NCI-H524 treated with DMSO at 0.1 percent for 48 hours (cell line): ENCODE data around the gene PSMC2.
A peak's percentile ranks its signal among the peaks of the same experiment; 100 is the strongest.

ENCODE experiments used
- DNase-seq: peaks from one replicate; lab custom pipeline; 2025; lab: John Stamatoyannopoulos, UW

Gene PSMC2

GRCh38 chr7:103347507-103348267 is at the start of gene PSMC2:
Gene PSMC2, plus strand, starts transcription at chr7:103347643. Its CDS starts 69 bp downstream, at chr7:103347712.
- DNase-seq: peak; percentile 75

DNA sequence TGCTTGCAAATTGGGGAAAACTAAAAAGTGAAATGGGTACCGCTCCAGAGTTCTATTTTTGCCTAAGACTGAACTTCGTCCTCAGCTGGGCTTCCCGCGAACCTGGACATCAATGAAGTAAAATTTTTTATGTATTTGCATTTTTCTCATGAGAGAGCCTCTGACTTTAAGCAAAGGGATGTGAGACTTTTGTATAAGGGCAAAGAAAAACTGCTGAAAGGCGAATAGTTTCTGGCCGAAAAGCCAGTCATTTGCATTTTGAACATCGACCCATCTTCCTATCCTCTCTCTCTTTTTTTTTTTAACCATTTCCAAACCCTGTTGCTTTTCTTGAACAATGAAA is 49.6 kb upstream of the PSMC2 start:
- no peak for DNase-seq

DNA sequence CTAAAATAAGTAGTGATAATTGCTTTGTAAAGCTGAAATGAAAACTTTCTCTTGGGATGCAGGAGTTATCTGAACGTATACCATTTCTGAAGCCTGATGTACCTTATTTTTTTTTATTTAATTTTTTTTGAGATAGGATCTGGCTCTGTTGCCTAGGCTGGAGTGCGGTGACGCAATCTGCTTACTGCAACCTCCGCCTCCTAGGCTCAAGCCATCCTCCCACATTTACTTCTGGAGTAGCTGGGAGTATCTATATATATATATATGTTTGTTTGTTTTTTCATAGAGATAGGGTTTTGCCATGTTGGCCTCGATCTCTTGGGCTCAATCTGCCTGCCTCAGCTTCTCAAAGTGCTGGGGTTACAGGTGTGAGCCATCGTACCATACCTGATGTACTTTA is 47.8 kb upstream of the PSMC2 start:
- no peak for DNase-seq

DNA sequence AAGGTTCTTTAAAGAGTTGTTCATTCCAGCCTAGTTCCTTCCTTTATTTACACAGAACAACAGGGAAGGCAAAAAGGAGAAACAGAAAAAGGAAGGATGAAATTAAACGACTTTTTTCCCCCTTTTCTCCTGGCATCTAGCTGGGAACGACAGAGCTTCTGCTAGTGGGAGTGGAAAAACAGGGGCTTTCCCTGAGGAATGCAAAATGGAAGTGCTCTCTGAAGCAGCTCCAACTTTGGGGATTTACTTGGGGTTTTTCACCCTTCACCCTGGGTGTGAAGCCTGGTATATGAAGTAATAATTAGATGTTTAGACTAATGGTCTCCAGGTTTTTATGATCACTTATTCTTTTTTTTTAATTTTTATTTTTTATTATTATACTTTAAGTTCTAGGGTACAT is 46.0 kb upstream of the PSMC2 start:
- DNase-seq: no peak

DNA sequence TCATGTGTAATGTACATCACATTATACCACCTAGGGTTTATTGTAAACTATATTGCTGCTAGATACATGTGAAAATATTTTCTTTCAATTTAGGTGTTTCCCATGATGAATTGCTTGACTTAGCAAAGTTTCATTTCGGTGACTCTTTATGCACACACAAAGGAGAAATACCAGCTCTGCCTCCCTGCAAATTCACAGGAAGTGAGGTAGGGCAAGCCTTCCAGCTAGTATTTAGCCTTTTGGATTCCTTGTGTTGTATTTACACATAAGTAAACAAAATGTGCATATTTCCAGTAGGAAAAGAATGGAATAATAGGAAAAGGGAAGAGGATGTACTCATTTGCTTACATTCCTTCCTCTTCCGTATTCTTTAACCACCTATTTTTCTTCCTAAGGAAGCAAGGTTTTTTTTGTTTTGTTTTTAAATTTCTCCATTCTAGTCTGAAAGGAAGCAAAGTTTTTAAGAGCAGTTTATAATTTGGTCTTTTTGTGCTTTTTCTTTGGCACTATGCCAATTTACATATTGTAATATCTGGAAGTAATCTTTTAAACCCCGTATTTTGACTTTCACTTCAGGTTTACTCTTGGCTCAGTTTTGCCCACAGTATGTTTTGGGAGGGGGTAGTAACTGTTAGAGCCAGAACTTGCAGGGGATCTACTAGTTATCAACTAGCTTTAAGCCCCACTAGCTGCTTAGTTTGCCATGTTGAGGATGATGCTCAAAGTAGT is 39.8 kb upstream of the PSMC2 start:
- no peak for DNase-seq

- DNase-seq: no peak
Observed at GRCh38 chr7:103314852-103315251, 32.6 kb upstream of the PSMC2 start.

DNA sequence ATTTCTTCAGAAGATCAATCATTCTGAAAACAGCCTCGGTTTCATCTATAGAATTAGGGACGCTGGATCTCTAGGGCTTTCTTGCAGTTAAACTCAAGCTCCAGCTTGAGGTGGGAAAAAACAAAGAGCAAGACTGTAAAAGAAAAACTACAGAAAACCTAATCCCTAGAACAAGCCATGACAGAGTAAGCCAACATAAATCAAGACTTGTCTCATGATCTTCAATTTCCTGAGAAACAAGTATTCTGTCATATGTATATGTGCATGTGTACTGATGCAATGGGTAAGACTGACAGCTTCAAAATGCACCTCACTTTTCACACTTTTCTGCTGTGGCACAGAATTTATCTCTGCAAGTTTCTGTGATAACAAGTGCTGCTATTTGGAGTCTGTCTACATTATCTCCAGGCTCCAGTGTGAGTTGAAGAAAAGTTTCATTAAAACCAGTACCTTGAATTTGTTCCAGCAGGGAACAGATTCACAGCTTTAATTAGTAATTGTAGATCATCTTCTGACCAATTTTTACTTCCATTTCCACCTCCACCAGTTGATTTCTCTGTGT is 31.0 kb upstream of the PSMC2 start:
- no peak for DNase-seq

DNA sequence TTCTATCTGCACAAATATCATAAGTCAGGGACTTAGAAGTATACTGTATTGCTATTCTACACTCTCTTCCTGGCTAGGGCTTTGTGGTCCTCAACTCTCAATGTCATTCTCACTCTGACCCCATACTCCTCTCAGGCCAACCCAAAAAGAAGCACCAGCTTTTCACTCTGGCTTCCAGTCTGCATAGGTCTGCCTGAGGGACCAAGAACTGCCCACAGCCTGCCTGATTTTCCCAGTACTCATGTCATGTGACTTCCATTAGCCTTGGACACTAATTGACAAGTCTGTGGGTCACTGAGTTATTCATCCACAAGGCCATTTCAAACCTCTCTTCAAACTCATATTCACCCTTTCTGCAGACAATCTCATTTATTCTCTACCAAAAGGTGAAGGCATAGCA is 30.4 kb upstream of the PSMC2 start:
- no peak for DNase-seq

GRCh38 chr7:103325744-103326143 is 21.7 kb upstream of the PSMC2 start:
- DNase-seq: no peak

GRCh38 chr7:103336761-103337160 is 10.7 kb upstream of the PSMC2 start:
- no peak for DNase-seq

DNA sequence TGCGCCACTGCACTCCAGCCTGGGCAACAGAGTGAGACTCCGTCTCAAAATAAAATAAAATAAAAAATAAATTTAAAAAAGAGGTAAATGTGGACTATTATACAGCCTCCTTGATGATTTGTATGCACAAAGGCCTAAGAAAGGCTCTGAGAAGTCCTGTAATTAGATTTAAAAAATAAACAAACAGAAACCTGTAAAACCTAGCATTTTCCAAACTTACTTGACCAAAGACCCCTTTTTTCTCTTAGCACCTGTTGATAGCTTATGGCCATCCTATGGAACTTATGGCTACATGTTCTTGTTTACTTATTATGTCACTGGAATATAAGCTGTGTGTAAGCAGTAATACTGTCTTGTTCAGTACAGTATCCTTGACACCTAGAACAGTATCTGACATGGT is 8.6 kb upstream of the PSMC2 start:
- no peak for DNase-seq

DNA sequence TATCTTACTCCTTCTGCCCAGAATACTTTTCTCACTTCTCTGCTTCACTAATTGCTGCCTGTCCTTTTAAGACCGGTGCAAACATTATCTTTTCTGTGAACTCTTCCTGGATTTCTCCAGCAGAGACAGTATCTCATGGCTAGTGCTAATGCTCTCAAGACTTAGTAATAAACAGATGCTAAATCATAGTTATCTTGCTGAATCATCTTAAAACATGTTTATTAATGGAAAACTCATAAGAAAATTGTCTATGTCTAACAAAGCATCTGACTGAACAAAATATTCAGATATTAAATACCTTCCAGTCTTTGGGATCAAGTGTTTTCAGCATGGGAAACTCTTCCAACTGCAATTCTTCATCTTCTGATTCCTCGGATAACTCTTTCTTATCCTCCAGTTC is 6.0 kb upstream of the PSMC2 start:
- no peak for DNase-seq

DNA sequence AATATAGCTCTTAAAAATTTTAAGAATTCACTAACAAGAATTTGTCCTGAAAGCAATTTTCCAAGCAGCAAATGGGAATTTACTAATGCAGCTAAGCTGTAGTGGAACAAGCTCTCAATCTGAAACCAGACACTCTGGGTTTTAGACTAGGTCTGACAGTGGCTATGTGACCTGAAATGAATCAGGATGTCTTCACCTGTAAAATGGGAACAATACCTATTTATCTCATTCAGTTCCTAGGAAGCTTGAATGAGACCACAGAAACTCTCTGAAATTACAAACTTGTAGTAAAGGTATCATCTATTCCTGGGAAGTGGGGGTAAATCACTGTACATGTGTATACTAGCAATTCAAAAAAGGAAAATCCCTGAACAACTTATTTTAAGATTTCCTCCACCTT is 4.1 kb upstream of the PSMC2 start:
- no peak for DNase-seq

- no peak for DNase-seq
Observed at GRCh38 chr7:103343758-103344452, 3.5 kb upstream of the PSMC2 start.

- DNase-seq: peak; percentile 56
Observed at GRCh38 chr7:103344453-103345149, 2.8 kb upstream of the PSMC2 start, which contains the start of gene DNAJC2. Gene DNAJC2, minus strand, starts transcription at chr7:103344767. Its CDS starts 145 bp downstream, at chr7:103344622.

- DNase-seq: no peak
Observed at GRCh38 chr7:103346396-103346795, 1.0 kb upstream of the PSMC2 start.

- no peak for DNase-seq
Observed at GRCh38 chr7:103348452-103348851, 1.0 kb downstream of the PSMC2 start.

DNA sequence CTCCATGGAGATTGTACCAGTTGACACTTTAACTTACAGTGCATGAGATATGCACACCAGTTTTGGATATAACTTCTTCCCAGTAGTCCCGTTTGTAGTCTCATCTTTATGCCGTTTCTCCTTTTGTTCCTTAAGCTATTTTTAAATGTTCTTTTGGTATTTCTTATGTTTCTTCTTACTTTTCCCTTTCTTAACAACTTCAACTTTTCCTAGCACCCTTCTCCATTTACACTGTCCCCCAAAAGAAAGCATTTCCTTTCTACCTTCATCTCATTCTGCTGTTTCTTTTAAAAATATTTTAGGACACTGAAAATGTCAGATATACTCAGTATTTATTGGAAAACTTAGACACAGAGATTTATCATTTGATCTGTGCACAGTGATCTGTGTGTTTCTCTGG is 1.5 kb downstream of the PSMC2 start:
- no peak for DNase-seq

DNA sequence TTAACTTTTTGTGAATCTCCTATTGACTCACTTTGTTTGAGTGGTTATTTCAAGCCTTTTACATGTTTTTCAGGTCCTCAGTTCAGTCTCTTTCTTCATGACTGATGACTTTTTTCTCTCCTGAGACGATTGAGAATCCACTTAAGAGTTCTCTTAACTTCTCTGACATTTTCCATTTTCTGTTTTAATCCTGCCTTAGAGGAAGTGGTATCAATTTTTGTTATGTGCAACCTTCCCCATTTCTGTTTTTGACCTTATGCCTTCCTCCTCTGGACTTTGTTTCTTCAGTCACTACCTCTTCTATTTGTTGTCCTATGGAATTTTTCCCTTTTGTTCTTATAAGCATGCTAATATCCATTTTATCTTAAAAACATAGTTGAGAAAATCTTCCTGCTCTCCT is 2.4 kb downstream of the PSMC2 start:
- DNase-seq: no peak

GRCh38 chr7:103369432-103369831 is 22.0 kb downstream of the PSMC2 start:
- no peak for DNase-seq

DNA sequence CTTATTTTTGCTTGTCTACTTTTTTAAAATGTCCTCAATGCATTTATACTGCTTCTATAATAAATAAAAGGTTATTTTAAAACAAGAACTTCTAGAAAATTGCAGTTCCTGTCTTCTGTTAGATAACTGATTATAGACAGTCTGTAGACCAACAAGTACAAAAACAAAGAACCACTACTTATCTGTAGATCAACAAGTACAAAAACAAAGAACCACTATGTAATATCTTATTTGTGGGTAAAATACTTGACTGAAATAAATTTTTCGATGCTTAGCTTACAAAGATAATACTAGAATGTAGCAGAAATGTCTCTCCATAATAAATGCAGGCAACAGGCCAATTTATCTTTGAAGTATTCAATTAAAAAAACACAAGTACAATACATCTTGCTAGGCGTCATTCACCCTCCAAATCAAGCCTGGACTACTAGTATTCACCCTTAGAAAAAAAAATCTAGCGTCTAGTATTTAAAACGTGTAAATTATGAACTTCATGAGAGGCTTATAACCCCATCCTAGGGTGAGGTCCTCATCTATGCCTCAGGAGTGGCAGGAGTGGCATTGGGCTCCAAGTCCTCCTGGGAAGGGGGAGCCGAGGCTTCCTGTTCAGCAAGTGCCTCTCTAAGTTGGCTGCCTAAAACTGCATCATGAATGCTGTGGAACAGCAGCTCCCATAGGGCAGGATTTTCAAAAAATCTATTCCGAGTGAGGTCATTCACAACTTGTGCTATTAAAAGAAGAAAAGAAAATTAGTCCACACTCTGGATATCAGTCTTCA is 26.6 kb downstream of the PSMC2 start:
- DNase-seq: no peak
